Naive thymus-derived CD4-positive, alpha-beta T cell (primary cell): ENCODE results near the gene FSTL5. TPM values are rescaled to one million over a fixed set of nuclear protein-coding genes. Genes with fewer than 3 reads are reported as not detected.
"Not testable (repeated sequence)": the region's sequence is repeated elsewhere in the genome, so short reads cannot be mapped to it uniquely, and the experiment has no call there.

Source experiments
- ATAC-seq: fragments of 150-1000 bp; cut with Tn5 transposase; 2 replicates; pipeline ENCODE4 v1.10.0; 2021; ENCODE audit warnings: mild to moderate bottlenecking, moderate library complexity
- CTCF ChIA-PET: fragments of 350-600 bp; sonication (Branson Sonifier 250); formaldehyde crosslinking; loops from one replicate; lab custom pipeline; 2021; ENCODE audit warnings: antibody characterized with exemption; lab: Charles Lee
- POLR2A ChIA-PET: fragments of 350-600 bp; sonication (Branson Sonifier 250); formaldehyde crosslinking; loops from one replicate; lab custom pipeline; 2021; ENCODE audit warnings: antibody characterized with exemption, inconsistent platforms; lab: Charles Lee
- DNase-seq, 9 donors: peaks; one replicate each; pipeline versions ENCODE4 v3.0.0 to v3.0.0-alpha.2; 2020 to 2022; ENCODE audit warnings: mixed read lengths in 1 of 9
- H3K27ac ChIP-seq: one replicate; pipeline ENCODE4 v1.7.0; 2013; ENCODE audit warnings: mild to moderate bottlenecking, low read depth, low read length, moderate library complexity
- H3K27me3 ChIP-seq, 2 donors: one replicate each; pipeline ENCODE4 v1.7.0; 2013; ENCODE audit warnings: low read length in 2 of 2, mild to moderate bottlenecking in 2 of 2, moderate library complexity in 2 of 2; ENCODE audit not compliant: control insufficient read depth in 2 of 2, insufficient read depth in 2 of 2
- H3K36me3 ChIP-seq, 3 experiments: 1 replicate in 2 of 3; 2 replicates in 1 of 3; pipeline ENCODE4 v1.7.0; 2013; ENCODE audit warnings: low read length in 3 of 3, mild to moderate bottlenecking in 3 of 3, moderate library complexity in 1 of 3; ENCODE audit not compliant: insufficient read depth in 3 of 3, control insufficient read depth in 2 of 3
- H3K4me1 ChIP-seq, 2 donors: one replicate each; pipeline ENCODE4 v1.7.0; 2013; ENCODE audit warnings: low read length in 2 of 2, mild to moderate bottlenecking in 2 of 2, moderate library complexity in 1 of 2; ENCODE audit not compliant: control insufficient read depth in 2 of 2, insufficient read depth in 2 of 2
- H3K4me3 ChIP-seq: 2 replicates; pipeline ENCODE4 v1.7.0; 2013; ENCODE audit warnings: mild to moderate bottlenecking, low read length
- H3K9me3 ChIP-seq, 3 experiments: 1 replicate in 2 of 3; 2 replicates in 1 of 3; pipeline ENCODE4 v1.7.0; 2013; ENCODE audit warnings: low read length in 3 of 3; ENCODE audit not compliant: control insufficient read depth in 2 of 3
- H3K27ac Mint-ChIP-seq, 9 donors: one replicate each; pipeline ENCODE4 v1.8.0; 2020 to 2022; ENCODE audit warnings: mixed read lengths in 9 of 9, mild to moderate bottlenecking in 8 of 9, moderate library complexity in 5 of 9, inconsistent platforms in 2 of 9
- H3K27me3 Mint-ChIP-seq, 5 donors: one replicate each; pipeline ENCODE4 v1.8.0; 2021 to 2022; ENCODE audit warnings: mixed read lengths in 5 of 5, mild to moderate bottlenecking in 1 of 5
- H3K36me3 Mint-ChIP-seq, 5 donors: one replicate each; pipeline ENCODE4 v1.8.0; 2020 to 2022; ENCODE audit warnings: mixed read lengths in 5 of 5, mild to moderate bottlenecking in 3 of 5, inconsistent platforms in 1 of 5
- H3K4me1 Mint-ChIP-seq, 7 donors: one replicate each; pipeline ENCODE4 v1.8.0; 2020 to 2022; ENCODE audit warnings: mixed read lengths in 7 of 7, mild to moderate bottlenecking in 3 of 7, inconsistent platforms in 1 of 7
- H3K4me3 Mint-ChIP-seq, 10 donors: one replicate each; pipeline ENCODE4 v1.8.0; 2020 to 2022; ENCODE audit warnings: mild to moderate bottlenecking in 10 of 10, mixed read lengths in 10 of 10, moderate library complexity in 6 of 10, inconsistent platforms in 2 of 10
- H3K9me3 Mint-ChIP-seq, 11 donors: one replicate each; pipeline ENCODE4 v1.8.0; 2020 to 2022; ENCODE audit warnings: mixed read lengths in 11 of 11, mild to moderate bottlenecking in 4 of 11, inconsistent platforms in 1 of 11, moderate library complexity in 1 of 11
- intact Hi-C, 2 donors: fragments of 100-400 bp; cut with micrococcal nuclease; formaldehyde crosslinking; loops; one replicate each; pipeline ENCODE4 v1.15.1; 2023
- polyA plus RNA-seq, 2 donors: library from polyadenylated mRNA; unstranded; fragments of 300-500 nt; fragmentation: Illumina TruSeq; gene quantifications; one replicate each; pipeline ENCODE4 v1.2.3, GENCODE V29; 2021
- total RNA-seq, 6 experiments: library from RNA in 5 of 6; stranded (reverse) in 5 of 6; gene quantifications; 1 replicate in 5 of 6; 2 replicates in 1 of 6; pipeline ENCODE4 v1.2.3 and lab custom pipeline; 2021 to 2026

The FSTL5 gene
- total RNA-seq (not detected), polyA plus RNA-seq (not detected), total RNA-seq (lab: John Stamatoyannopoulos, UW) (not detected)

GRCh38 chr4:162163892-162164759 is at the start of gene FSTL5:
Gene FSTL5, minus strand, starts transcription at chr4:162164000. Its CDS starts 52,604 bp downstream, at chr4:162111396.
- Histone ChIP-seq H3K9me3 (no peaks in the 10 kb centered on the region), H3K4me3 (no peak within 1 kb of the TSS), H3K36me3 (no peaks in the 10 kb centered on the region), H3K4me1 (no peaks in the 10 kb centered on the region), H3K27ac (no peak within 1 kb of the TSS), H3K27me3 (no peaks in the 10 kb centered on the region)
- POLR2A ChIA-PET, result no interaction called here
- CTCF ChIA-PET, result no interaction called here
- peak; percentile 64 for ATAC-seq
- Mint-ChIP-seq H3K36me3 (no peaks in the 10 kb centered on the region), H3K4me3 (peak within 1 kb of the TSS in 9 of 10 donors; percentile 18 to 77 (median 58)), H3K27me3 (peaks cover 0 to 10% (median 5%) of the 10 kb centered on the region in 5 donors), H3K4me1 (peaks cover 0 to 5% (median 0%) of the 10 kb centered on the region in 7 donors), H3K9me3 (no peaks in the 10 kb centered on the region), H3K27ac (no peak within 1 kb of the TSS)
- intact Hi-C loops, result no loop called here
- peak in 7 of 9 donors; percentile 9 to 49 (median 25) for DNase-seq

DNA sequence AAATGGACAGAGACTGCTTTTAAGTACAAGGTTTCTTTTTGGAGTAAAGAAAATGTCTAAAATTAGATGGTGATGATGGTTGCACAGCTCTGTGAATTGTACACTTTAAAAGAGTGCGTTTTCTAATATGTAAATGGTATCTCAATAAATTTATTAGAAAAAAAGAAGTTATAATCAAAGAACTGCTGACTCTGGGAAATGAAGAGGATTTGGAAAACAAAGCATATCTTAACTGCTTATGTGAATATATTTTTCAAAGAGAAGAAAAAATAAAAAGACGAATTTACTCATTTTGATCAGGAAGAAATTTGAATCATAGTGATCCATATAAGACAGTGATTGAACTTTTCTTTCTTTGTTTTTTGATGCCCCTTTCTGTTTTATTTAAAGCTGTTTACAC is 45.9 kb upstream of the FSTL5 start:
- Mint-ChIP-seq H3K4me3 (no peak overlapping the region), H3K36me3 (no peaks in the 10 kb centered on the region), H3K27me3 (no peaks in the 10 kb centered on the region), H3K4me1 (no peaks in the 10 kb centered on the region), H3K9me3 (peaks cover 0 to 26% (median 0%) of the 10 kb centered on the region in 11 donors), H3K27ac (no peak overlapping the region)
- ChIA-PET CTCF (no interaction called here), POLR2A (no interaction called here)
- intact Hi-C loops, result no loop called here
- Histone ChIP-seq H3K4me1 (no peaks in the 10 kb centered on the region), H3K36me3 (no peaks in the 10 kb centered on the region), H3K9me3 (no peaks in the 10 kb centered on the region), H3K4me3 (no peak overlapping the region), H3K27me3 (no peaks in the 10 kb centered on the region), H3K27ac (no peak overlapping the region)
- DNase-seq (no peak), ATAC-seq (no peak)

GRCh38 chr4:162203478-162203877 is 39.7 kb upstream of the FSTL5 start:
- H3K27ac Mint-ChIP-seq, H3K36me3 Mint-ChIP-seq, DNase-seq, H3K9me3 ChIP-seq, H3K27me3 ChIP-seq, H3K4me3 Mint-ChIP-seq, H3K4me1 ChIP-seq, H3K4me1 Mint-ChIP-seq, CTCF ChIA-PET, intact Hi-C loops, H3K27me3 Mint-ChIP-seq, H3K27ac ChIP-seq, POLR2A ChIA-PET, H3K4me3 ChIP-seq, H3K36me3 ChIP-seq, ATAC-seq: not testable (repeated sequence)
- H3K9me3 Mint-ChIP-seq, result peaks cover 0 to 18% (median 3%) of the 10 kb centered on the region in 11 donors

- H3K4me3 Mint-ChIP-seq, result no peak overlapping the region
- Histone ChIP-seq H3K4me3 (no peak overlapping the region), H3K27me3 (no peaks in the 10 kb centered on the region), H3K4me1 (no peaks in the 10 kb centered on the region), H3K36me3 (no peaks in the 10 kb centered on the region), H3K9me3 (no peaks in the 10 kb centered on the region), H3K27ac (no peak overlapping the region)
- POLR2A ChIA-PET, result no interaction called here
- DNase-seq (no peak), ATAC-seq (no peak)
- H3K27me3 Mint-ChIP-seq, result no peaks in the 10 kb centered on the region
- H3K9me3 Mint-ChIP-seq, result peaks cover 0 to 7% (median 4%) of the 10 kb centered on the region in 11 donors
- H3K27ac Mint-ChIP-seq, result no peak overlapping the region
- H3K36me3 Mint-ChIP-seq, result no peaks in the 10 kb centered on the region
- H3K4me1 Mint-ChIP-seq, result peaks cover 0 to 4% (median 0%) of the 10 kb centered on the region in 7 donors
- intact Hi-C loops, result no loop called here
- CTCF ChIA-PET, result no interaction called here
These were observed 37.9 kb upstream of the FSTL5 start for GRCh38 chr4:162201673-162202072.

- POLR2A ChIA-PET, result no interaction called here
- DNase-seq, result no peak
- intact Hi-C loops, result no loop called here
These were observed 6.7 kb upstream of the FSTL5 start for GRCh38 chr4:162170509-162170908.

GRCh38 chr4:162164906-162165510 is 1.2 kb upstream of the FSTL5 start:
- Histone ChIP-seq H3K27ac (no peak overlapping the region), H3K4me1 (no peaks in the 10 kb centered on the region), H3K27me3 (no peaks in the 10 kb centered on the region), H3K4me3 (no peak overlapping the region), H3K9me3 (no peaks in the 10 kb centered on the region), H3K36me3 (no peaks in the 10 kb centered on the region)
- H3K4me1 Mint-ChIP-seq, result peaks cover 0 to 5% (median 0%) of the 10 kb centered on the region in 7 donors
- no peaks in the 10 kb centered on the region for H3K36me3 Mint-ChIP-seq
- H3K27ac Mint-ChIP-seq, result no peak overlapping the region
- intact Hi-C loops, result no loop called here
- no peaks in the 10 kb centered on the region for H3K9me3 Mint-ChIP-seq
- no peak overlapping the region for H3K4me3 Mint-ChIP-seq
- H3K27me3 Mint-ChIP-seq, result peaks cover 0 to 10% (median 5%) of the 10 kb centered on the region in 5 donors
- ChIA-PET CTCF (no interaction called here), POLR2A (no interaction called here)
- ATAC-seq (no peak), DNase-seq (no peak)

More at GRCh38 chr4:162170509-162170908, 6.7 kb upstream of the FSTL5 start:
- no peaks in the 10 kb centered on the region for H3K27me3 ChIP-seq
- no peaks in the 10 kb centered on the region for H3K4me1 ChIP-seq
- H3K27ac ChIP-seq, result no peak overlapping the region
- Mint-ChIP-seq H3K4me1 (no peaks in the 10 kb centered on the region), H3K36me3 (no peaks in the 10 kb centered on the region), H3K27ac (no peak overlapping the region), H3K9me3 (peaks cover 0 to 2% (median 0%) of the 10 kb centered on the region in 11 donors), H3K27me3 (no peaks in the 10 kb centered on the region), H3K4me3 (no peak overlapping the region)
- ATAC-seq, result no peak
- no peak overlapping the region for H3K4me3 ChIP-seq
- H3K9me3 ChIP-seq, result no peaks in the 10 kb centered on the region
- CTCF ChIA-PET, result no interaction called here
- H3K36me3 ChIP-seq, result no peaks in the 10 kb centered on the region
